Epidermal melanocyte (primary cell): ENCODE results near the gene HSP90AA1.
"Not testable (repeated sequence)": the region's sequence is repeated elsewhere in the genome, so short reads cannot be mapped to it uniquely, and the experiment has no call there.

ENCODE experiments used
- DNase-seq: peaks from one replicate; pipeline ENCODE4 v3.0.0; 2011; ENCODE audit warnings: low spot score; ENCODE audit not compliant: insufficient read length

Gene HSP90AA1

GRCh38 chr14:102074415-102074964, 12.4 kb downstream of the HSP90AA1 start:
- no peak for DNase-seq

DNA sequence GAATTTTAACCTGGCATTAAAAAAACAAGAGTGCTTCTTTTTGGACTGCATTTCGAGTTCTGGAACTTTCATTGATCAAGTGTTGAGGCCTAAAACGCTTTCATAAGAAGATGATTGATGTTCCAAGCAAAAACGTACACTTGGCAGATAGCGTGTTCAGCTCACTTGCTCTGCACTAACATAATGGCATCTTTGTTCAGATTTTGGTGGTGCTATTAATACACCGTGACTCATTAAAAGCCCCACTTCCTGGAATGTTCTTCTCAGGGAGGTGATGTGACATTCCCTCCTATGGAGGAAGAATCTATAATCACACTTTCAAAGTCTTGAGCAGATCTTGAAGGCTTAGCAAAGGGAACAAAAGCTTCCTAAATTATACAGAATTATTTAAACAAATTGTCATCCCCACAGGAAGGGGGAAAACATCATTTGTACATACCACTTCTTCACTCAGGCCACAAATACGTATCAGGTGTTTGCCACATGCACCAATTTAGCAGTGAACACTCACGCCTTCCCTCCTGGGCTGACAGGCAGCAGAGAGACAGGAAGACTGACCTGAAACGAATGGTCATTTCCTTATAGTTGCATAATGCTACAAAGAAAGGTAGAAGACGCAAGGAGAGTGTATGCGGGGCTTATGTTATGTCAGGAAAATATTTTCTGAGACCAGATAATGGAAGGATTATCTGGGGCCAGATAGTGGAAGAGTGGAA, 15.4 kb downstream of the HSP90AA1 start:
- no peak for DNase-seq

DNA sequence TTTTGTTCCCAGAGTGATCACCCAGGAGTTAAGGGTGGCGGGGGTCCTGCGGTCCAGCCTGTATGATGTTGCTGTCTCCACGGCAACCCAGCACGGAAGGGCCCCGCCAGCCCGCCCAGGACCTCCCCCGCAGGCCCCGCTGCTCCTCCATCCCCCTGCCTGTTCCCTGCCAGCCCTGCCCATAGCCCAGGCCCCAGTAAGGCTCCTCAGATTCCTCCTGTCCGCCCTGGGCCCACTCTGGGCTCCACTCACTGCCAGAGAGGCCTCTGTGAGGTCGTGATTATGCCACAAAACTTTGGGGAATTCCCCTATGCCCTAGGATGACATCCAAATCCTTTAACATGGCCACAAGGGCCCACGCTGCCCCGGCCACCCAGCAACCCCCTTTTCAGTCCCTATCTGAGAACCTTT, 20.8 kb downstream of the HSP90AA1 start:
- no peak for DNase-seq

- not testable (repeated sequence) for DNase-seq
These were observed 22.3 kb downstream of the HSP90AA1 start for GRCh38 chr14:102064590-102064989.

DNA sequence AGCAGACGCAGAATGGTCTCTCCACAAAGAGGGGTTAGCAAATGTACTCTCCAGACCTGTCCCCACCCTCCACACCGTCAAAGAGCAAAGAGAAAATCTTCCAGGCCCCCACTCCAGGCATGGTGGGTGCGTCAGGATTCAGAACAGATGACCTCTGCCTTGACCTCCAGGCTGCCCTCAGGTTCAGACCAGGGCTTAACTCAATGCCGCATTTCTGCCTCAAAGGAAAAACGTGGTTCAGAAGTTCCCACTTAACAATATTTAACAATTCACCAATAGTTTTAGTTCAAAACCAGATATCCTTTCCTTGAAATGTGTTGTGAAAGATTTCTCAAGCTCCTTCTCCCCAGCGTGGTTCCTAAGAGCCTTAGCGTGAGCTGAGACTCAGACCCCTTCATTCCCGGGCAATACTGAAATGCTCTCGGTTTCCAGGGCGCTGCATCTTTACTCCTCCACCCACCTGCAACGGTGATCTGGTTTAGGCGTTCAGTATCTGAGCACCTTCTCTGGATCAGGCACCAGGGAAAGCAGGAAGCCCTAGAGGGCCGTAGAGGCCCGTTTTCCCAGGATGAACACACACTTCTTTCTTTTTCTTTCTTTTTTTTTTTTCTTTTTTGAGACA, 22.9 kb downstream of the HSP90AA1 start:
- DNase-seq, result no peak

DNA sequence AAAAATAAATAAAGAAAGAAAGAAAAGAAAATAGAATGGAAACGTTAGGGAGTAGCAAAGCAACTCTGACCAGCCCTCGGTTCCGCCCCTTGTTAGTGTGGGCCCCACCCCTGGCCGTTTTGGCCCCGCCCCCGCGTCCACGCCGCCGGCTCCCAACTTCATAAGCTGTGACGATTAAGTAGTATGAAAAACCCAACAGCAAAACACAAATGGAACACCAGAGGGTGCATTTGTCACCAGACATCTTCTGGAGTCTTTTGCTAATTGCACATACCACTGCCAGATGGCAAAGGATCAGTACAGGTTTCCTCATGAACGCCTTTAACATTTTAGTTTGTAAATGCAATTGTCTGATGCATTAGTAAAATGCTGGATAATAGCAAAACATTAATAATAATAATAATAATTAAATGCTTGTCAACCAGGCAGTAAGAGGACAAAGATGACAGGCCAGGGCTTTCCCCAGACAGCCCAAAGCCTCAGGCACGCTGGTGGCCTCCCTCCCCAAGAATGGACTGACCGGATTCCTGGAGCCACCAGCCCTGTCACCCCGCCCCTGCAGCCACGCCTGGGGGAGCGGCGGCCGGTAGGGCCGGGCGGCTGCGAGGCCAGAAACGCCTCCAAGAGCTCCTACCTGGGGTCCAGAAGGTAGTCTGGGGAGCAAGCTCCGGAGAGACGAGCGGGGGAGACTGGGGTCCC, 23.6 kb downstream of the HSP90AA1 start:
- peak; percentile 75 for DNase-seq

- no peak for DNase-seq
These were observed 27.9 kb downstream of the HSP90AA1 start for GRCh38 chr14:102058961-102059360.

DNA sequence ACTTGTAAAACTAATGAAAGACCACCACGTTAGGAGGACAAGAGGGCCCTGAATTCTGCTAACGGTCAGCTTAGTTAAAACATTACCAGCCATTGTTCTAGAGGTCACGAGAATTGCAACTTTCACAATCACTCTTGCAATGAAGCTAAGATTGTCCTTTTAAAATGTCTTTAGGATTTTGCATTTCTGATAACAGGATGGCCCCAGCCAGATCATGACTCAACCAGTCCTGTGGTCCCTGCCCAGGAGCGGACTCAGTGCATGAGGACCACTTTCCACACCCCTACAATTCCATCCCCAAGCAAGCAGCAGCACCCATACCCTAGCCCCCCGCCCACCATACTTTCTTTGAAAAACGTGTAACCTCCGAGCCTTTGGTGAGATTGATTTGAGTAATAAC, 28.7 kb downstream of the HSP90AA1 start:
- no peak for DNase-seq

GRCh38 chr14:102057480-102058114, 29.2 kb downstream of the HSP90AA1 start:
- DNase-seq, result no peak

DNA sequence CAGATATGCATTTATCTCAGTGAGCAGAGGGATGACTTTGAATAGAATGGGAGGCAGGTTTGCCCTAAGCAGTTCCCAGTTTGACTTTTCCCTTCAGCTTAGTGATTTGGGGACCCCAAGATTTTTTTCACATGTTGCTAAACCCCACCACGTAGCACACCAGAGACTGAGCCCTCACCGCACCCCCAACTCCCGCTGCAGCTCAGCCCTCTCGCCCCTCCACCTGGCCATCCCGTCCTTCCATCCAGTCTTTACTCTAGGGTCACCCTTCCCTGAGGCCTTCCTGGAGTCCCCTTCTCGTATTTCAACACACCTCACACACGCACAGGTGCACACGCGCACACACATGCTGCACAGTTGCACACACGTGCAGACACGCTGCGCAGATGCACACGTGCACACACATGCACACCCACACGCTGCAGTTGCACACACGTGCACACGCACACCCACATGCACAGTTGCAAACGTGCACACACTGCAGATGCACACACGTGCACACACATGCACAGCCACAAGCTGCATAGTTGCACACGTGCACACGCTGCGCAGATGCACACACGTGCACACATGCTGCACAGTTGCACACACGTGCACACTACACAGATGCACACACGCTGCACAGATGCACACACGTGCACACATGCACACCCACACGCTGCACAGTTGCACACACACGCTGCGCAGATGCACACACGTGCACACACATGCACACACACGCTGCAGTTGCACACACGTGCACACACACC, 30.0 kb downstream of the HSP90AA1 start:
- DNase-seq, result no peak

DNA sequence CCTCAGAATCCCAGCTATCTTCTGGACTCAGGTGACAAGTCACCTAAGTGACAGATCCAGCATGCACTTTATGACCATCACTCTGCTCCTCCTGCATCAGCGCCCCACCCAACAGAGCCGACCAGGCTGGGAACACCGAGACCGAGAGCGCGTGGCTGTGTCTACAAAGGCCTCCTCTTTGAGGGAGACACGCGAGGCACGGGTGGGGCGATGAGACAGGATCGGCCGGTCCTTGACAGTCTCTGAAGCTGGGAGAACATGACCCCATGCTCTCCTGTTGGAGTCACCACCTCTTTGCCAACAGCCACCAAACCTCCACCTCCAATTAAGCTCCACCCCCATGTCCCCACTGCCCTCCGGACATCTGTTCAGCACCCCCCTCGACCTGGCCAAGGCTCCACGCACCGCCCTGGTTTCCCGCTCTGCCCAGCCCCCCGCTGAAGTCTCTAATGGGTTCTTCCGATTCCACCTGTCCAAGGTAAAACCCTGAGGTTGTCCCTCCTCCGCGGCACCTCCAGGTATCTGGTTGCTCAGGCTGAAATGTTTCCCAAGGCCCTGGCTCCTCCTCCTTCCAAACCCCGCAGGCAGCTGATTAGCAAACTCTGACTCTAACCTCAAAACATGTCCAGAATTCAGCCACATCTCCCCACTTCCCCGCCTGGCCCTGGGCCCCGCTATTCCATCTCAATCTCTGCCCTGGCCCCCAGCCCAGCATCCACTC, 31.5 kb downstream of the HSP90AA1 start:
- no peak for DNase-seq

DNA sequence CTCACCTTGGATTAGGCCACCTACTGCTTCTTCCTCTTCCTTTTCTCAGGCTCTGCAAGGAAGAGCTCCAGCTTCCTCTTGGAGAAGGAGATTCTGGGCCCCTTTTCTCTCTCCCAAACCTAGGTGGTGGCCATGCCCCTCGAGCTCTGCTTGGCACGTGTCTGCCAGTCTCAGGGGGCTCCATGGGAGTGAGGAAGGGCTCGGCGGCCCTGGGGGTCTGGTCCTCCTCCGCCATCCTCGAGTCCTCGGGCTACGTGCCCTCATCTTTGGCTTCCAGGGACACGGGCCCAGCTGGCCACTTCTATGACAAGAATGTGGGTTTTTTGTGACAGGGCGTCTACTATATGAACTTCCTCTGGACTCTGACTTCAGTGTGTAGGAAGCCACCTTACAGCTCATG, 34.3 kb downstream of the HSP90AA1 start:
- no peak for DNase-seq

DNA sequence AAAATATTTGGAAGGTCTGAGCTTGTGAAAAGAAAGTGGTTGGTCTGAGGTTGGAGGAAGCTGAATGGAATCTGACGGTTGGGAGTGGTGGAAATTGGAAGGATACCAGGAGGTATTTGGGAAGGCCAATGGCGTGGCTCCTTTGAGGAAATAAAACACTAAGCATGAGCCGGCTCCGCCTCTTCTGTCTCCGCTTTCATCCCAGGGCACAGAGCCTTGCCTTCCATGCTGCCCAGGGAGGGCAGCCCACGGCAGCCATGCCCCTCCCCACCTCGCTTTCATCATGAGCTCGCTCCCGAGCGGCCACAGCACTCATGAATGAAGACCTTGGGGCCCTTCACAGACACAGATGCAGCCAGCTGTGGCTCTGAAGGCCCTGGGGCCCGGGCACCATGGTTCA, 36.2 kb downstream of the HSP90AA1 start:
- DNase-seq, result no peak

GRCh38 chr14:102050026-102050405, 36.8 kb downstream of the HSP90AA1 start:
- DNase-seq, result no peak

DNA sequence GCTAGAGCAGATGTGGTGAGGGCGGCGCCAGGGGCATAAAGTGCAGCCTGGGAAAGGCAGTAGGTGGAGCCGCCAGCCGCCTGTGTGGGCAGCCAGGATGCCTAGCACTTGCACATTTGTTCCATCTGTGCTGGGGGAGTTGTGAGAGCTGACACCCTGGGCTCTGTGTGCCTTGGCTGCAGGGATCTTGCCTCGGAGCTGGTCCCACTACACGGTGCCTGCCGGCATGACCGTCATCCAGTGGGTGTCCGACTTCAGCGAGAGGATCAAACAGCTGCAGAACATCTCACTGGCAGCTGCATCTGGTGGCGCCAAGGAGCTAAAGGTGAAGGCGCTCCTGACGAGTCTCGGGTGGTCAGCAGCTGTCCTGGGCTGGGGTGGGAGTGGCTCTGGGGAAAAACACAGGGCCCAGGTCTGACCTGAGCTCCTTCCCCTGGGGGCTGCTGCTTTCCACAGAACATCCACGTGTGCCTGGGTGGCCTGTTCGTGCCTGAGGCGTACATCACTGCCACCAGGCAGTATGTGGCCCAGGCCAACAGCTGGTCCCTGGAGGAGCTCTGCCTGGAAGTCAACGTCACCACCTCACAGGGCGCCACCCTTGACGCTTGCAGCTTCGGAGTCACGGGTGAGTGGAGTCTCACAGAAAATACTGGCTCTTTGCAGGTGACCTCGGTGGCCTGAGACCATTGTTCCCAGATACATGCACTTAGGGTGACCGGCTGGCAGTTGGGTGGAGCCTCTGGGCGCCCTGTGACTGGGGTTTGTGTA, 37.4 kb downstream of the HSP90AA1 start:
- no peak for DNase-seq

- DNase-seq, result no peak
These were observed 38.9 kb downstream of the HSP90AA1 start for GRCh38 chr14:102047808-102048540.

DNA sequence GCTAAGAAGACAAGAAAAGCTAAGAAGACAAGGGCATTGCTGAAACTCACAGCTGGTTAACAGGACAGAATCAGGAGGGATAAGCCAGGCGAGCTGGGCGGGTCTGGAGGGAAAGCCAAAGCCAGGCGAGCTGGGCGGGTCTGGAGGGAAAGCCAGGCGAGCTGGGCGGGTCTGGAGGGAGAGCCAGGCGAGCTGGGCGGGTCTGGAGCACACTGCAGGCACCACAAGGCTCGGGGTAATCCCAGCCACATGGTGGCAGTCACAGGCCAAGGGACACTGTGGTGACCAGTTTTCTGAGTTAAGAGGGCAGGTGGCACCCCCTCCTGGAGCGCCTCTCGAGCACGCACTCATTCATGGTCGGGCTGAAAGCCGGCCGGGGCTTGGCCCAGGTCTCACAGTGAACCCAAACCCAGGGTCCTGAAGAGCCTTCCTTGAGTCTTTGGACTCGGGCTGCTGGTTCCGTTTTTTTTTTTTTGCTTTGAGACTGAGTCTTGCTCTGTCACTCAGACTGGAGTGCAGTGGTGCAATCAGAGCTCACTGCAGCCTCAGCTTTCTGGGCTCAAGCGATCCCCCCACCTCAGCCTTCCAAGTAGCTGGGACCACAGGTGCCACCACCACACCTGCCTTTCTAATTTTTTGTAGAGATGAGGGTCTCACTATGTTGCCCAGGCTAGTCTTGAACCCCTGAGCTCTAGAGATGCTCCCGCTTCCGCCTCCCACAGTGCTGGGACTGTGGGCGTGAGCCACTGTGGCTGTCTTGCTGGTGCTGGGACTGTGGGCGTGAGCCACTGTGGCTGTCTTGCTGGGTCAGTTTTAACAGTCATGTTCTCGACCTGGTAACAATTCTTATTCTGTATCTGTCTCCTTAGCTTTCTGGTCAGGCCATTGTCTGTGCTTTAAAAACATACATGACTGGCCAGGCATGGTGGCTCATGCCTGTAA, 40.2 kb downstream of the HSP90AA1 start:
- no peak for DNase-seq

DNA sequence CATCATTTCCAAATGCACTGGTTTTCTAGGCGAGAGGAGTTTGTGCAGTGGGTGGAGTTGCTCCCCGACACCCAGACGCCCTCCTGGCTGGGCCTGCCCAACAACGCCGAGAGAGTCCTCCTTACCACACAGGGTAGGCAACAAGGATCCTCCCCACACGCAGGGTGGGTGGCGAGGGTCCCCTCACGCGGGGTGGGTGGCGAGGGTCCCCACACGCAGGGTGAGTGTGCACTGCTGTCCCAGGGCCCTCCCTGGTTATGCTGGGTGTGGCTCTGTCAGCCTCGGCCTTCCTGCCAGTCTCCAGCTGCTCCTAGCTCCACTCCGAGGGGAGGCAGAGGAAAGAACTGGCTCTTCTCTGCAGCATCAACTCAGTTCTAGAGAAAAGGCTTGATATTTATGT, 42.3 kb downstream of the HSP90AA1 start:
- DNase-seq, result no peak
